ENCODE measurements around the gene NAV2.

DNA sequence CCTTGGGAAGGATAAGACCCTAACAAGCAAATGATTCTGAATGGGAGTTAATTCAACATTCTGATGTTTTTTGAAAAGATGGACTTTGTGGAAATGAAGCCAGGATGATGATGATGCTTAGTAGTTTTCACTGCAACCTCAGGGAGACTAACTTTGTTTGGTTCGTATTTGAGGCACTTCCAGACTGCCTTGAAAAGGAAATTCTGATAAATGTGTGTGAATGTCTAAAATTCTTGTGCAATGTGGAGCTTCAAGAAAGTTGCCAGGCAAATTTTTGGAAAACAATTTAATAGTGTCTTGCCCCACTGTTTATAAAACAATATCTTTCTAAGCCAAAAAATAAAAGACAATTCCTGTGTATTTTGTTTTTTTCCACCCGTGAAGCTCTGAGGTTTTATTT lies 11.2 kb upstream of the NAV2 start:
- TF ChIP-seq PPARA (CRISPR knock-in tag; IDR thresholded peaks at IDR 0.05; ENCODE audit: borderline replicate concordance) = no peak
- TF ChIP-seq ZFP3 (CRISPR knock-in tag; IDR thresholded peaks at IDR 0.05) = no peak
- TF ChIP-seq ZFP30 (CRISPR knock-in tag; IDR thresholded peaks at IDR 0.05) = no peak
- no peak for TF ChIP-seq OSR1 (CRISPR knock-in tag; IDR thresholded peaks at IDR 0.05)
- TF ChIP-seq, protein P1, sequence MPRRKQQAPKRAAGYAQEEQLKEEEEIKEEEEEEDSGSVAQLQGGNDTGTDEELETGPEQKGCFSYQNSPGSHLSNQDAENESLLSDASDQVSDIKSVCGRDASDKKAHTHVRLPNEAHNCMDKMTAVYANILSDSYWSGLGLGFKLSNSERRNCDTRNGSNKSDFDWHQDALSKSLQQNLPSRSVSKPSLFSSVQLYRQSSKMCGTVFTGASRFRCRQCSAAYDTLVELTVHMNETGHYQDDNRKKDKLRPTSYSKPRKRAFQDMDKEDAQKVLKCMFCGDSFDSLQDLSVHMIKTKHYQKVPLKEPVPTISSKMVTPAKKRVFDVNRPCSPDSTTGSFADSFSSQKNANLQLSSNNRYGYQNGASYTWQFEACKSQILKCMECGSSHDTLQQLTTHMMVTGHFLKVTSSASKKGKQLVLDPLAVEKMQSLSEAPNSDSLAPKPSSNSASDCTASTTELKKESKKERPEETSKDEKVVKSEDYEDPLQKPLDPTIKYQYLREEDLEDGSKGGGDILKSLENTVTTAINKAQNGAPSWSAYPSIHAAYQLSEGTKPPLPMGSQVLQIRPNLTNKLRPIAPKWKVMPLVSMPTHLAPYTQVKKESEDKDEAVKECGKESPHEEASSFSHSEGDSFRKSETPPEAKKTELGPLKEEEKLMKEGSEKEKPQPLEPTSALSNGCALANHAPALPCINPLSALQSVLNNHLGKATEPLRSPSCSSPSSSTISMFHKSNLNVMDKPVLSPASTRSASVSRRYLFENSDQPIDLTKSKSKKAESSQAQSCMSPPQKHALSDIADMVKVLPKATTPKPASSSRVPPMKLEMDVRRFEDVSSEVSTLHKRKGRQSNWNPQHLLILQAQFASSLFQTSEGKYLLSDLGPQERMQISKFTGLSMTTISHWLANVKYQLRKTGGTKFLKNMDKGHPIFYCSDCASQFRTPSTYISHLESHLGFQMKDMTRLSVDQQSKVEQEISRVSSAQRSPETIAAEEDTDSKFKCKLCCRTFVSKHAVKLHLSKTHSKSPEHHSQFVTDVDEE (CRISPR knock-in tag; IDR thresholded peaks at IDR 0.05) = no peak
- TF ChIP-seq, protein P2, sequence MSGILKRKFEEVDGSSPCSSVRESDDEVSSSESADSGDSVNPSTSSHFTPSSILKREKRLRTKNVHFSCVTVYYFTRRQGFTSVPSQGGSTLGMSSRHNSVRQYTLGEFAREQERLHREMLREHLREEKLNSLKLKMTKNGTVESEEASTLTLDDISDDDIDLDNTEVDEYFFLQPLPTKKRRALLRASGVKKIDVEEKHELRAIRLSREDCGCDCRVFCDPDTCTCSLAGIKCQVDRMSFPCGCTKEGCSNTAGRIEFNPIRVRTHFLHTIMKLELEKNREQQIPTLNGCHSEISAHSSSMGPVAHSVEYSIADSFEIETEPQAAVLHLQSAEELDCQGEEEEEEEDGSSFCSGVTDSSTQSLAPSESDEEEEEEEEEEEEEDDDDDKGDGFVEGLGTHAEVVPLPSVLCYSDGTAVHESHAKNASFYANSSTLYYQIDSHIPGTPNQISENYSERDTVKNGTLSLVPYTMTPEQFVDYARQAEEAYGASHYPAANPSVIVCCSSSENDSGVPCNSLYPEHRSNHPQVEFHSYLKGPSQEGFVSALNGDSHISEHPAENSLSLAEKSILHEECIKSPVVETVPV (CRISPR knock-in tag; IDR thresholded peaks at IDR 0.05) = no peak
- no peak for TF ChIP-seq RARB (CRISPR knock-in tag; IDR thresholded peaks at IDR 0.05)
- no peak for TF ChIP-seq PATZ1 (CRISPR knock-in tag; IDR thresholded peaks at IDR 0.05; ENCODE audit: borderline replicate concordance)
- TF ChIP-seq TOX (CRISPR knock-in tag; IDR thresholded peaks at IDR 0.05; ENCODE audit: borderline replicate concordance) = no peak
- no peak for TF ChIP-seq BACH2 (CRISPR knock-in tag; IDR thresholded peaks at IDR 0.05; ENCODE audit: borderline replicate concordance)
- TF ChIP-seq, protein P3, sequence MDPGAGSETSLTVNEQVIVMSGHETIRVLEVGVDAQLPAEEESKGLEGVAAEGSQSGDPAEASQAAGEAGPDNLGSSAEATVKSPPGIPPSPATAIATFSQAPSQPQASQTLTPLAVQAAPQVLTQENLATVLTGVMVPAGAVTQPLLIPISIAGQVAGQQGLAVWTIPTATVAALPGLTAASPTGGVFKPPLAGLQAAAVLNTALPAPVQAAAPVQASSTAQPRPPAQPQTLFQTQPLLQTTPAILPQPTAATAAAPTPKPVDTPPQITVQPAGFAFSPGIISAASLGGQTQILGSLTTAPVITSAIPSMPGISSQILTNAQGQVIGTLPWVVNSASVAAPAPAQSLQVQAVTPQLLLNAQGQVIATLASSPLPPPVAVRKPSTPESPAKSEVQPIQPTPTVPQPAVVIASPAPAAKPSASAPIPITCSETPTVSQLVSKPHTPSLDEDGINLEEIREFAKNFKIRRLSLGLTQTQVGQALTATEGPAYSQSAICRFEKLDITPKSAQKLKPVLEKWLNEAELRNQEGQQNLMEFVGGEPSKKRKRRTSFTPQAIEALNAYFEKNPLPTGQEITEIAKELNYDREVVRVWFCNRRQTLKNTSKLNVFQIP (CRISPR knock-in tag; IDR thresholded peaks at IDR 0.05; ENCODE audit: borderline replicate concordance, low read depth) = no peak
- TF ChIP-seq ARNTL (CRISPR knock-in tag; IDR thresholded peaks at IDR 0.05; ENCODE audit: borderline replicate concordance, low read depth) = no peak
- TF ChIP-seq GLIS3 (CRISPR knock-in tag; IDR thresholded peaks at IDR 0.05) = no peak

Data from SK-N-SH treated with all-trans-retinoic acid at 6 μM for 48 hours (cell line).